Measurements from ENCODE around the gene CATSPER1.

Gene CATSPER1

DNA sequence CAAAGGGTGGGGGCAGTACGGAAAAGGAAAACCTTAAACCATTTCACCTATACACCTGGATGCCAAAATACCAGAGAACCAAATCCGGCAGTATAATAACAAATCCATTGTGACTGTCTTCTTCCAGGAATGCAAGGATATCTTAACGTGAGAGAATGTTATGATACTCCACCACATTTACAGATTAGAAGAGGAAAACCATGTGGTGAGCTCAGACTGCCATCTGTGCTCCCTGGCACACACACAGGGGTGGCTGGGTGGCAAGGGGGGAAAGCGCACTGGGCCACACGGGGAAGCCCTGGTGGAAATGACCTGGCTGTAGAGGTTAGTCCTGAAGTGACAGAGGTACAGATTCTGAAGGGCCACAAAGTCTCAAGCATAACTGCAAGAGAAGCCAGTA, 34.2 kb downstream of the CATSPER1 start:
- no peak for DNase-seq

DNA sequence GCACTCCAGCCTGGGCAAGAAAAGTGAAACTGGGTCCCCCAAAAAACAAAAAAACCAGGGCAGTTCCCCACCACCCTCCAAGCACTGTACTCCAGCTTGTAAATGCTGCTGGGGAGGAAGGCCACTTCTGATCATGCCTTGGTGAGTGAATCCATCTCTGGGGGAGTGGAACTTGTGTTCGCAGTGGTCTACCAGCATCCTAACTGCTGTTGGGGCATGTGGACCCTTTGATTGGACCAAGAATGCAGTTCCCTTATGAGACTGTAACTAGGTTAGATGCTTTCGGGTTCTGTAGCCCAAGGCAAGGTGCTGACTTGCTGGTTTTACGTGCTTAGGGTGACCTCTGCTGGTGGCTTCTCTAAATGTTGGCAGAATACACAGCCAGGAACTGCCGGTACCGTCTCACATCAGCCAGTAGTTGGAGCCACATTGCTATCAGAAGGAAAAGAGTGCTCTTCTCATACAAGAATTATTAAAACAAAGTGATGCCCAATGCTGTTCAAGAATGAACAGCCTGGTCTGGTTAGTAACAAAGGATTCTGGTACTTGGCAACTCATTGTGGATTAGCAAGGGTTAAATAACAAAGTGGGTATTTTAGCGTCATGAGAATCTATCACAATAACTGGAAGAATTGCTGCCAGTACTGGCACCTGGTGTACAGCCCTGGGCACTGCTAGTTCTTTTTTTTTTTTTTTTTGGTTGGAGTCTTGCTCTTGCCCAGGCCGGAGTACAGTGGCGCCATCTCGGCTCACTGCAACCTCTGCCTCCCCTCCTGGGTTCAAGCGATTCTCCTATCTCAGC, 37.3 kb downstream of the CATSPER1 start:
- peak; percentile 93 for DNase-seq

DNA sequence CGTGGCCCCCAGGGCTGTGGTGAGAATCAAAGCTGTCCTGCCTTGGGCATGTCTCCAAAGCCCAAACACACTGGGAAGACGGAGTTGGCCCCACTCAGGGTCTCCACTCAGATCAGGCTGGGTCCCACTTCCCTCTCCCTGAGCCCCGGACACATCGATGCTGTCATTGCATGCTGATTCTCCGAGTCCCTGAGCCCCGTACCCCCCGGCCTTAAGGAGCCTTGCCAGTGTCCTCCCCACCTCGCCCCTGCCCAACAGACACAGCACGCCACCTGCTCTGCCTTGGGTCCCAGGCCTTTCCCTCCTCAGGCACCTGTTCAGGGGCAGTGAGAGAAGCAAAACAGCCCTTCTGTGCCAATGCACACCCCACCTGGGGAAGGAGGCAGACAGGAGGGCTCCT, 38.9 kb downstream of the CATSPER1 start:
- DNase-seq, result no peak

DNA sequence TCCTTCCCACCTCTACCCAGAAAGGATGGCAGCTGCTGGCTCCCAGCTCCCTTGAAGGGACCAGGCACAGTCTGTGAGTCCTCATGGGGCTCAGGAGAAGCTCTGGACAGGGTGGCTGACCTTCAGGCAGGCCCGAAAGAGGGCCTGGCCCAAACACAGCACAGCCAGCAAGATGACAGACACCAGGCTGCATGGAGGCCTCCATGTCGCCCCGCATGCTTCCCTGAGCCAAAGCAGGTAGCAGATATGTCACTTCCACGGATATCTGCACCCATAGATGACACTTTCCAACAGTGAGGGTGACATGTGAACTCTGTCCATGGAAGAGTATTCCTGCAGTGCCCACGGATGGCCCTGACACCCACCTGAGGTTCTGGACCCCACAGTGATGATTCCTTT, 42.7 kb downstream of the CATSPER1 start:
- DNase-seq, result no peak

DNA sequence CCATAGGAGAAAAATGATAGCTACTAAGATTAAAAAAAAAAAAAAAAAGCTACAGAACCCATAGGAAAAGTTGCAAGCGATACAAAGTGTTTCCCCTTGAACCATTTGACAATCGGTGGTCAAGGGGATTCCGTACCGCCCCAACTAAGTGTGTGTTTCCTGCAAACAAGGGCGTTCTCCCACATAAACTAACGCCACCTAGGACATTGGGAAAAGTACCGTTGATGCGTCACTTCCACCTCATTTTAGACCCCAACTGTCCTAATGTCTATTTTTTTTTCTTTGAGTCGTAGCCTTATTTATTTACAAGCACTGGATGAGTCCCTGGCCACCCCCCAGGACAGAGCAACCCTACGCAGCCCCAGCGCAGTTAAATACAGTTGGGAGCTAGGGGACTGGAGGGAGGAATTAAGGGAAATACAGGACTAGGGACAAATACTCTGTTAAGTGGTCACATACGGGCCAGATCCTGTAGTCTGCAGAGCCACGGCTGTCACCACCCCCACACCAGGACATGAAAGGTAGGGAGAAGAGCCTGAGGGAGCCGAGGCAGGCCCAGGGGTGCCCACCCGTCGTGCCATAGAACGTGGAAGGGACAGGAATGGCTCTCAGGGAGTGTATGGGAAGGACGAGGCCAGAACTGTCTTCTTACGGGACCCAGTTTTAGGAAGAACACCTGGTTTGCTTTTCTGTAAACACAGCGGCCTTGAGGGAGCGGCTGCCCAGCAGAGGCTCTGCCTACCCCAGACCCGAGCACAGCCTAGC, 43.3 kb downstream of the CATSPER1 start:
- no peak for DNase-seq

DNA sequence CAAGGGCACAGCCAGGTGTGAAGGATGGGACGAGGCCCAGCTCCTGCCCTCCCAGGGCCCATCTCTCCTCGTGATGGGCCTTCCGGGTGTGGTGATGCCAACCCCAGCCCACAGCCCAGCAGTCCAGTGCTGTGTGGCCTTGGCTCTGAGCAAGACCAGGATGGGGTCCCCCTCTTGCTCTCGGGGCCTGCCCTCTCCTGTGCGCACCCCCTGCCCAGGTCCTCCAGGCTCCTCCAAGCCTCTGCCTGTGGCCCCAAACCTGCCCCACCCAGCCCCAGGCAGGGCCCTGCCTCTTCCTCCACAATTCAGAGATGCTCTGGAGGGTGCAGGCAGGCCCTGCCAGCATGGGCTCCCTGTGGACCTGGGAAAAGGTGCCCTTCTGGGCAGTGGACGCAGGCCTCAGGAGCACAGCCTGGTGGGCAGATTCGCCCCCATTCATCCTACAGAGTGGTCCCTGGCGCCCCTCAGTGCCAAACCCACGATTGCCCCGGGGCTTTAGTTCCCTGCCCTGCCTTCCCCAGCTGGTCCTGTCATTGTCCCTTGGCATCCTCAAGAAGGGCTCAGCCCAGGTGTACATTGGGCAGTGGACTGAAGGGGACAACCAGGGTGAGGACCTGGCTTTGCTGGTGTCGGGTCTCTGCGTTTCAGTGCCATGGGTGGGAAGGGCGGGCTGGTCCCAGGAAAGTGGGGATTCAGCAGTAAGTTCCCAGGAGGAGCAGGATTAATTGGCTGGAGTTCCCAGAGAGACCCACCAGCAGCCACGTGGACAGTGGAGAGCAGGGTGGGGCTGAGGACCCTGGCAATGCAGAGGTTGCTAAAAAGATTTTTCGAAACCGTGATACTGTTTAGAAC, 44.1 kb downstream of the CATSPER1 start:
- DNase-seq, result no peak

DNA sequence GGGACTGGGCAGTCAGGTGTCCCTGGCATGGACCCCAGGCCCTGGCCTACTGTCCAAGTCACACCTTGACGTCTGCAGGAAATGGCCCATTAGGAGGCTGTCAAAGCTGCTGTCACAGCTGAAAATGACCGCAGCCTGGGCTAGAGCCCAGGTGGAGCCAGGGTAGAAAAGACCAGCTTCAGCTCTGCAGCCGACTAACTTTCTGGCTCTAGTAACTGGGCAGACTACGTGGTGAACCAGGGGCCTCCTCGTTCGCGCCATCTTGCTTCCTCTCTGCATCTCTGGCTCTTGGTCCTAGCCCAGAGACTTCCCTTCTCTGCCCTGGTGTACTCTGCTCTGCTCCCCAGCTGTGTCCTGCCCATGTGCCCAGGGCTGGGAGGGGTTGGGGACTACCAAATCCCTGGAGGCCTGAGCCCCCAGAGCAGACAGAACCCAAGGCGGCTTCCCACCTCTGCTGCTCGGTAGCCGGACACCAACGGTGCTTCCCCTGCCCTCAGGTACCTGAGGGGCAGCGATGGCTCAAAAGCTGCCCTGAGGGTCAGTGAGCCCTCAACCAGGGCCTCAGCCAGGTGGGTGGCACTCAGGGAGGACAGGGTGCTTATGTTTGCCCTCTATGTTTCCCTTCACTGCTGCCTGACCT, 45.1 kb downstream of the CATSPER1 start:
- no peak for DNase-seq

DNA sequence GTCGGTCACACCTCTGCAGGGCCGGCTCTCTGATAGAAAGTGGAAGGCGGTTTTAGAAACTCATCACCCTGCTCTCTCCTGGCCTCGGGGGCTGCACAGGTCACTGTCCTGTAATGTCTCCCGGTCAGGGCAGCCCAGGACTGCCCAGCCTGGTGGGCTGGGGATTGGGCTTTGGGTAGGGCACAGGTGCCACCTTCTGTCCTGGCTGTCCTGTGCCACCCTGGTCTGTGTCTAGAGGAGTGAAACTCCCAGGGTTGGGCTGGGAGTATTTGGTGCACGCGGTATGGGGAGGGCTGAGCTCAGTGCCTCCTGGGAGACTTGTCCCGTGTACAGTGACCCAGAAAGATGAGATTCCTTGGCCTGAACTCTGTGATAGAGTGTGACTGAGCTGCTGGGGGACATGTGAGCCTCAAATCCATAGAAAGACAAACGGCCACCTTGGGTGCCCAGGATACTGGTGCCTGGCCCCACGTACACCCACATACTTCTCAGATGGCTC, 47.0 kb downstream of the CATSPER1 start:
- DNase-seq, result no peak

DNA sequence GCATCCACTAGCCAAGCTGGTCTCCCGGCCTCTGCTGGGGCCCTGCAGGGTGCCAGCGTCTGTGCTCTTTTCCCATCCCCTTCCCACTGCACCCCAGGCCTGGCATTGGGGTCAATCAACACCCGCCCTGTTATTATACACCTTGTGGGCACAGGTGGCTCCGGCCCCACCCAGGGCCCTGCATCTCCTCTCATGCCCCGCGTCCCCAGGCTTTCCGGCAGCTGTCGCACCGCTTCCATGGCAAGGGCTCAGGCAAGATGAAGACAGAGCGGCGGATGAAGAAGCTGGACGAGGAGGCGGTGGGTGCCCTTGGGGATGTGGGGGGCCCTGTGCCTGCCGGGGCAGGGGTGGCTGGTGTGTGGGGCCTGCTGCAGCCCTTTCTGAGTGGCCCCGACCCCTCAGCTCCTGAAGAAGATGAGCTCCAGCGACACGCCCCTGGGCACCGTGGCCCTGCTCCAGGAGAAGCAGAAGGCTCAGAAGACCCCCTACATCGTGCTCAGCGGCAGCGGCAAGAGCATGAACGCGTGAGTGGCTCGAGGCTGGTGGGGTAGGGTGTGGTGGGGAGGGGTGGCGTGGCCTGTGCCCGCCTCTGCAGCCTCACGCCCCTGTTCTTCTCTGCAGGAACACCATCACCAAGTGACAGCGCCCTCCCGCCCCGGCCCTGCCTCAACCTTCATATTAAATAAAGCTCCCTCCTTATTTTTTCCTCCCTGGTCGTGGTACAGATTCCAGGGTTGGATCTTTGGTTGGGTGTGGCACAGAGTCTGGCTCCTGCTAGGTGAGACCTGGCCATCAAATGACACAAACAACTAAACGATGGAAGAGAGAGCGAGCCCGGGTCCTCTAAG, 47.7 kb downstream of the CATSPER1 start:
- DNase-seq, result no peak

DNA sequence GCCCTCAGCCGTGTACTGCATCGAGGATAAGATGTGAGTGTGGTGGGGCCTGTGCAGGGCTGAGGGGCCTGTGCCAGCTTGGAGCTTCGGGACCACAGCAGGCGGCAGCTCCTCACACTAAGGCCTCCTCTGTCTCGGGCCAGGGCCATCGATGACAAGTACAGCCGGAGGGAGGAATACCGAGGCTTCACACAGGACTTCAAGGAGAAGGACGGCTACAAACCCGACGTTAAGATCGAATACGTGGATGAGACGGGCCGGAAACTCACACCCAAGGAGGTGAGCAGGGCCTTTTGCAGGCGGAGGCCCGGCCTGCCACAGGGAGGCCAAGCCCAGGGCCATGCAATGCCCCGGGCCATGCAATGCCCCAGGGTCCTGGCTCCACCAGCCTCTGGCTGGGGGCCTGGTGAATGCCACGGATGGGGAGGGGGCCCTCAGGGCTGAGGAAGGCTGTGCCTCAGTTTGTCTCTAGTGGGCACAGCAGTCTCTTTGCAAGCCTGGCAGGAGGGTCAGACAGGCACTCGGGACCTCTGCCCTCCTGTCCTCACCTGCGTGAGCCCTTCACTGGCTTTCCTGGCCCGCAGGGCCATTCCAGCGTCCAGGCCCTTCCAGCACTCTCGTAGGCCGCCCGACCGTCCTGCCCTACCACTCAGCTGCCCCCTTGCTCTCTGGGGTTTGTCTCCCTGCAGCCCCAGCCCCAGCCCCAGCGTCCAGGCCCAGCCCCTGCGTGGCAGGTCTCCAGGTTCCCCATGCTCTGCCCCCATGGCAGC, 48.5 kb downstream of the CATSPER1 start:
- no peak for DNase-seq

DNA sequence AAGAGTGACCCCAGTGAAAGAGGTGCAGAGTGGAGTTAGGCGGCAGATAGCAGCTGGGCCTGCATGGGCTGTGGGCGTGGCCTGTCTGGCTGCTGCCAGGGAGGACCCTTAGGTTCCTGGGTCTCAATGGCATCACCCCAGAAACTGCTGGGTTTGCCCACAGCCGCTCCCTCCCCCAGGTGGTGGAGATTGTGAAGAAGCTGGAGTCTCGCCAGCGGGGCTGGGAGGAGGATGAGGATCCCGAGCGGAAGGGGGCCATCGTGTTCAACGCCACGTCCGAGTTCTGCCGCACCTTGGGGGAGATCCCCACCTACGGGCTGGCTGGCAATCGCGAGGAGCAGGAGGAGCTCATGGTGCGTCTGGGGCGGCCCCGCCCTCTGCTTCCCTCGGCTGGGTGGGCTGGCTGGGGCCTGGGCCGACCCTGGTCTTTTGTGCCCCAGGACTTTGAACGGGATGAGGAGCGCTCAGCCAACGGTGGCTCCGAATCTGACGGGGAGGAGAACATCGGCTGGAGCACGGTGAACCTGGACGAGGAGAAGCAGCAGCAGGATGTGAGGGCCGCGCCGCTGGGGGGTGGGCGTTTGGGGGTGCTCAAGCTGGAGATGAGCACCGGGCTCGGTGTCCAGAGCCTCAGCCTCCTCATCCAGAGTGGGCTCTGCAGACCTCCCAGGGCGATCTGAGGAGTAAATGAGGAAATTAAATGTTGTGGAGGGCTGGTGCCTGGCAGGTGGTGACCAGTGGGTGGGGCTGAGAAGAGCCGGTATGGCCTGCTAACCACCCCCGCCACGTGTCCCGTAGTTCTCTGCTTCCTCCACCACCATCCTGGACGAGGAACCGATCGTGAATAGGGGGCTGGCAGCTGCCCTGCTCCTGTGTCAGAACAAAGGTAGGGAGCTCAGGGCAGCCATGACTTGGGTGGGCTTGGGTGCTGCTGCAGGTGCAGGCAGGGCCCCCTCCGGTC, 49.8 kb downstream of the CATSPER1 start:
- no peak for DNase-seq

DNA sequence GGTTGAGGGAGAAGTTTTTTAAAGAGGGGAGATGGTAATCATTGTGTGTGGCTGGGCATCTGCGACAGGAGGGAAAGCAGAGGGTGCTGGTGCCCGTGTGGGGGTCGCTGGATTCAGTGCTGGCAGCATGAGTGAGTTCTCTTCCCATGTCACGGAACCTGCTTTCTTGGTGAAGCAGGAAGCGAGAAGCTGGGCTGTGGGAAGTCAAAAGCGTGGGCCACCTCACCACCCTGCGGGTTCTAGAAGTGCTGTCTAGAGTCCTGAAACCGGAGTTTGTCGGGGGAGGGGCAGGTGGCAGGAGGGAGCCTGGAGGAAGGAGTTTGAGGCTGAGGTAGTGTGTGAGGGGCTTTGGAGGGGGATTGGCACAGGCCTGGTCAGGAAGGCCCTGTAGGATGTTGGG, 50.5 kb downstream of the CATSPER1 start:
- no peak for DNase-seq

DNA sequence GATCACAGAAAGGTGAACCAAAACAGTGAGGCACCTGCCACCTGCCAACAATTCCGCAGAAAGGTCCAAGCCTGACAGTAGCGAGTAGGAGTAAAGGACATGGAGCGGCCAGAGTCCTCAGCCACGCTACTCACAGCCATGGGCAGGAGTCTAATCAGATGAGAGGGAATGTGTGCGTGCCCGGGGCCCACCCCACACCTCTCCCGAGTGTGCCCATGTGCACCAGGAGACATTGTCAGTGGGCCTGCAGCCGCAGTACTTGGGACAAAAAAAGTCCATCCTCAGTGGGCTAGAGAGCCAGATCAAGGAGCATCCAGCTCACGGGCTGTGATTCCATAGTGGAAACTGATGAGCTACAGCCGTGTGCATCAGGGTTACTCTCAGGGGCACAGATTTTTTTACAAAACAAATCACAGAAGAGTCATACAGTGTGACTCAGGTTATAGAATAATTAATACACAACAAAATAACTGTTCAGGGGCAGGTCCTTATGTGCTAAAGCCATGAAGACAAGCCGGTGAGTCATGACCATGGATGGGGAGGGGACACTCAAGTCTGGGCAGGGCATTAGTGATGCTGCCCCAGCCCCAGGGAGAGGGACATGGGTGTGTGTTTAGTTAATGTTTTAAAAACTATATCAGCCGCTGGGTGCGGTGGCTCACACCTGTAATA, 52.7 kb downstream of the CATSPER1 start:
- DNase-seq, result no peak

DNA sequence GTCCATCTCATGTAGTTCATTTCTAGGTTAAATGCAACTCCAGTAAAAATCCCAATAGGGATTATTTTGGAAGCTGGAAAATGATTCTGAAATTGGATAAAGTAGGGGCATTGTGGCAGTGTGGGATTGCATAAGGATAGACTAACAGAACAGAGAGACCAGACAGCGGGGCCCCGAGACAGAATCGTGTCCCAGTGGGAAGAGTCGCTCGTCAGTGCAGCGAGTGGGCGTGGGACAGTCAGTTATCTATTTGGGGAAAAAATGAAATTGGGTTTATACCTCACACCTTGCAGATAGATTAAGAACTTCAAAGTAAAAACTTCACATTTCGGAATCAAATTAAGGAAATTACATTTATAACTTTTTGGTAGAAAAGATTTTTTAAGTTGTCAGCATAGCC, 54.2 kb downstream of the CATSPER1 start:
- no peak for DNase-seq

DNA sequence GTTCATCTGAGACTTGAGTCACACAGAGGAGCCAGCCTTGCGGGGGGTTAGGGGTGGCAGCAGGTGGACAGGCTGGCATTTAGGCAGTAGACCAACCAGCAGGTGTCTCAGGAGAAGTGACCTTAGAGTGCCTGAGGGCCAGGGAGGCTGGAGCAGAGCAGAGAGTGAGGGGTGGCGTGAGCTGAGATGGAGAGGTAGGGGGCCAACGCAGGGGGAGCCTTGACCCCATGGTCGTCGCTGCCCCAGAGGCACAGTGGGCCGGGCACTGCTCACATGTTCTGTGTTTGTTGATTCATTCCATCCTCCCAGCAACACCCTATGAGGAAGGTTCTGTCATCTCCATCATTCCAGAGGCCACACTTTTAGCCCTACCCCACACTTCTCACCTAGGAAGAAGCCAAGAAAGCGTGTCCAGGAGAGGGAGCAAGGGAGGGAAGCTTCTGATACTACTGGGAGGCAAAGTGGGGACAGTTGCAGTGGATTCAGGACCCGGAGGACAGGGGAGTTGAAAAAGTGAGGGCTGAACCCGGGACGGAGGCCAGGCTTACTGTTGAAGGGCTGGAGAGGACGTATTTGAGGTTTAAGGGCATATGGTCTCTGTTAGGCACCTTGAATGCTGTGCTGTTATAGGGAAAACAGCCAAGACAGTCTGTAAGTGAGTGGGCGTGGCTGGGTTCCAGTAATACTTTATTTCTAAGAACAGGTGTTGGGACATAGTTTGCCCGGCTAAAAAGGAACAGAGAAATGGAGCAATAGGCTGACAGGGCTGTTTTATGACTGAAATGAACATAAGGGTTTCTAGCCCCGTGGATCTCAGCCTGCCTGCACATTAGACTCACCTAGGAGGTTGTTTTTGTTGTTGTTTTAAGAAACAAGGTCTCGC, 57.4 kb downstream of the CATSPER1 start:
- DNase-seq, result no peak

DNA sequence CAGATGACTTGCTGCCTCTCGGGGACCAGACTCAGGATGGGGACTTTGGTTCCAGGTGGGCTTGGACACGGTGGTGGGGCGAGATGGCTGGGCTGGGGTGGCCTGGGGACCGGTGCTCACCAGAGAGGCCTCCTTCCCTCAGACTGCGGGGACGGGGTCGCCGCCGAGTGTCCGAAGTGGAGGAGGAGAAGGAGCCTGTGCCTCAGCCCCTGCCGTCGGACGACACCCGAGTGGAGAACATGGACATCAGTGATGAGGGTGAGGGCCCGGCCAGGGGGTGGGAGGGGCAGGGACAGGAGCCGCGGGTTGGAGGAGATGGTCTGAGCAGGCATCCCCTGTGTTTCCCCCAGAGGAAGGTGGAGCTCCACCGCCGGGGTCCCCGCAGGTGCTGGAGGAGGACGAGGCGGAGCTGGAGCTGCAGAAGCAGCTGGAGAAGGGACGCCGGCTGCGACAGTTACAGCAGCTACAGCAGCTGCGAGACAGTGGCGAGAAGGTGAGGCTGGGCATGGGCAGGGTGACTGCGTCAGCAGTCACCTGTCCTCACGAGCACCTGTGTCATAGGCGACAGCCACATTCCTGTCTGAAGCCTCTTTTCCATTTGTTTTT, 58.8 kb downstream of the CATSPER1 start:
- no peak for DNase-seq

Measured in CD4-positive, alpha-beta T cell treated with Interleukin-15 for 1 hour (primary cell).